Measurements from ENCODE around the gene DELE1.

Gene DELE1

DNA sequence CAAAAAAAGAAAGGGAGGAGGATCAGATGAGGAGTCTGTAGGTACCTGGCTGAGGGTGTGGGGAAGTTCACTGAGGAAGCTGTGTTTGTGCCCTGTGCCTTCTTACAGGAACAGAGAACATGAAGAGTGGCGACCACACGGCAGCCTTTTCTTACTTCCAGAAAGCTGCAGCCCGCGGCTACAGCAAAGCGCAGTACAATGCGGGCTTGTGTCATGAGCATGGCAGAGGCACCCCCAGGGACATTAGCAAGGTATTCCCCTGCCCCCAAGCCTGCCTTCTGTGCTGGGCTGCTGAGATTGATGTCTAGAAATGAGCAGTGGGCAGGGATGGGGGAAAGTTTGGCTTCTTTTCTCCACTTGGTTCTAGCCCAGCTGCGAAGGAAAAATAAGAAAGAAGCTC, 9.5 kb downstream of the DELE1 start:
- TF ChIP-seq ISL1 (CRISPR knock-in tag; IDR thresholded peaks at IDR 0.05): no peak
- TF ChIP-seq, protein P1, sequence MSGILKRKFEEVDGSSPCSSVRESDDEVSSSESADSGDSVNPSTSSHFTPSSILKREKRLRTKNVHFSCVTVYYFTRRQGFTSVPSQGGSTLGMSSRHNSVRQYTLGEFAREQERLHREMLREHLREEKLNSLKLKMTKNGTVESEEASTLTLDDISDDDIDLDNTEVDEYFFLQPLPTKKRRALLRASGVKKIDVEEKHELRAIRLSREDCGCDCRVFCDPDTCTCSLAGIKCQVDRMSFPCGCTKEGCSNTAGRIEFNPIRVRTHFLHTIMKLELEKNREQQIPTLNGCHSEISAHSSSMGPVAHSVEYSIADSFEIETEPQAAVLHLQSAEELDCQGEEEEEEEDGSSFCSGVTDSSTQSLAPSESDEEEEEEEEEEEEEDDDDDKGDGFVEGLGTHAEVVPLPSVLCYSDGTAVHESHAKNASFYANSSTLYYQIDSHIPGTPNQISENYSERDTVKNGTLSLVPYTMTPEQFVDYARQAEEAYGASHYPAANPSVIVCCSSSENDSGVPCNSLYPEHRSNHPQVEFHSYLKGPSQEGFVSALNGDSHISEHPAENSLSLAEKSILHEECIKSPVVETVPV (CRISPR knock-in tag; IDR thresholded peaks at IDR 0.05): no peak
- TF ChIP-seq ARNTL (CRISPR knock-in tag; IDR thresholded peaks at IDR 0.05; ENCODE audit: borderline replicate concordance, low read depth): no peak
- no peak for TF ChIP-seq TOX (CRISPR knock-in tag; IDR thresholded peaks at IDR 0.05; ENCODE audit: borderline replicate concordance)
- TF ChIP-seq OSR1 (CRISPR knock-in tag; IDR thresholded peaks at IDR 0.05): no peak
- TF ChIP-seq ESRRG (CRISPR knock-in tag; IDR thresholded peaks at IDR 0.05): no peak
- no peak for TF ChIP-seq SNAI2 (CRISPR knock-in tag; IDR thresholded peaks at IDR 0.05)
- no peak for TF ChIP-seq ZC3H10 (CRISPR knock-in tag; IDR thresholded peaks at IDR 0.05)
- TF ChIP-seq, protein P2, sequence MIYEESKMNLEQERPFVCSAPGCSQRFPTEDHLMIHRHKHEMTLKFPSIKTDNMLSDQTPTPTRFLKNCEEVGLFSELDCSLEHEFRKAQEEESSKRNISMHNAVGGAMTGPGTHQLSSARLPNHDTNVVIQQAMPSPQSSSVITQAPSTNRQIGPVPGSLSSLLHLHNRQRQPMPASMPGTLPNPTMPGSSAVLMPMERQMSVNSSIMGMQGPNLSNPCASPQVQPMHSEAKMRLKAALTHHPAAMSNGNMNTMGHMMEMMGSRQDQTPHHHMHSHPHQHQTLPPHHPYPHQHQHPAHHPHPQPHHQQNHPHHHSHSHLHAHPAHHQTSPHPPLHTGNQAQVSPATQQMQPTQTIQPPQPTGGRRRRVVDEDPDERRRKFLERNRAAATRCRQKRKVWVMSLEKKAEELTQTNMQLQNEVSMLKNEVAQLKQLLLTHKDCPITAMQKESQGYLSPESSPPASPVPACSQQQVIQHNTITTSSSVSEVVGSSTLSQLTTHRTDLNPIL (CRISPR knock-in tag; IDR thresholded peaks at IDR 0.05; ENCODE audit: low read depth): no peak
- no peak for TF ChIP-seq ZNF8 (CRISPR knock-in tag; IDR thresholded peaks at IDR 0.05)
- TF ChIP-seq ZNF565 (CRISPR knock-in tag; conservative IDR thresholded peaks at IDR 0.05; ENCODE audit: low read depth): no peak
- no peak for TF ChIP-seq ZNF70 (CRISPR knock-in tag; IDR thresholded peaks at IDR 0.05)
- TF ChIP-seq, protein P3, sequence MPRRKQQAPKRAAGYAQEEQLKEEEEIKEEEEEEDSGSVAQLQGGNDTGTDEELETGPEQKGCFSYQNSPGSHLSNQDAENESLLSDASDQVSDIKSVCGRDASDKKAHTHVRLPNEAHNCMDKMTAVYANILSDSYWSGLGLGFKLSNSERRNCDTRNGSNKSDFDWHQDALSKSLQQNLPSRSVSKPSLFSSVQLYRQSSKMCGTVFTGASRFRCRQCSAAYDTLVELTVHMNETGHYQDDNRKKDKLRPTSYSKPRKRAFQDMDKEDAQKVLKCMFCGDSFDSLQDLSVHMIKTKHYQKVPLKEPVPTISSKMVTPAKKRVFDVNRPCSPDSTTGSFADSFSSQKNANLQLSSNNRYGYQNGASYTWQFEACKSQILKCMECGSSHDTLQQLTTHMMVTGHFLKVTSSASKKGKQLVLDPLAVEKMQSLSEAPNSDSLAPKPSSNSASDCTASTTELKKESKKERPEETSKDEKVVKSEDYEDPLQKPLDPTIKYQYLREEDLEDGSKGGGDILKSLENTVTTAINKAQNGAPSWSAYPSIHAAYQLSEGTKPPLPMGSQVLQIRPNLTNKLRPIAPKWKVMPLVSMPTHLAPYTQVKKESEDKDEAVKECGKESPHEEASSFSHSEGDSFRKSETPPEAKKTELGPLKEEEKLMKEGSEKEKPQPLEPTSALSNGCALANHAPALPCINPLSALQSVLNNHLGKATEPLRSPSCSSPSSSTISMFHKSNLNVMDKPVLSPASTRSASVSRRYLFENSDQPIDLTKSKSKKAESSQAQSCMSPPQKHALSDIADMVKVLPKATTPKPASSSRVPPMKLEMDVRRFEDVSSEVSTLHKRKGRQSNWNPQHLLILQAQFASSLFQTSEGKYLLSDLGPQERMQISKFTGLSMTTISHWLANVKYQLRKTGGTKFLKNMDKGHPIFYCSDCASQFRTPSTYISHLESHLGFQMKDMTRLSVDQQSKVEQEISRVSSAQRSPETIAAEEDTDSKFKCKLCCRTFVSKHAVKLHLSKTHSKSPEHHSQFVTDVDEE (CRISPR knock-in tag; IDR thresholded peaks at IDR 0.05): no peak
- TF ChIP-seq GLIS3 (CRISPR knock-in tag; IDR thresholded peaks at IDR 0.05): no peak
- TF ChIP-seq ZFP3 (CRISPR knock-in tag; IDR thresholded peaks at IDR 0.05): no peak
- TF ChIP-seq PPARA (CRISPR knock-in tag; IDR thresholded peaks at IDR 0.05; ENCODE audit: borderline replicate concordance): no peak
- TF ChIP-seq RARB (CRISPR knock-in tag; IDR thresholded peaks at IDR 0.05): no peak
- TF ChIP-seq CSDC2 (CRISPR knock-in tag; IDR thresholded peaks at IDR 0.05): no peak
- TF ChIP-seq, protein P4, sequence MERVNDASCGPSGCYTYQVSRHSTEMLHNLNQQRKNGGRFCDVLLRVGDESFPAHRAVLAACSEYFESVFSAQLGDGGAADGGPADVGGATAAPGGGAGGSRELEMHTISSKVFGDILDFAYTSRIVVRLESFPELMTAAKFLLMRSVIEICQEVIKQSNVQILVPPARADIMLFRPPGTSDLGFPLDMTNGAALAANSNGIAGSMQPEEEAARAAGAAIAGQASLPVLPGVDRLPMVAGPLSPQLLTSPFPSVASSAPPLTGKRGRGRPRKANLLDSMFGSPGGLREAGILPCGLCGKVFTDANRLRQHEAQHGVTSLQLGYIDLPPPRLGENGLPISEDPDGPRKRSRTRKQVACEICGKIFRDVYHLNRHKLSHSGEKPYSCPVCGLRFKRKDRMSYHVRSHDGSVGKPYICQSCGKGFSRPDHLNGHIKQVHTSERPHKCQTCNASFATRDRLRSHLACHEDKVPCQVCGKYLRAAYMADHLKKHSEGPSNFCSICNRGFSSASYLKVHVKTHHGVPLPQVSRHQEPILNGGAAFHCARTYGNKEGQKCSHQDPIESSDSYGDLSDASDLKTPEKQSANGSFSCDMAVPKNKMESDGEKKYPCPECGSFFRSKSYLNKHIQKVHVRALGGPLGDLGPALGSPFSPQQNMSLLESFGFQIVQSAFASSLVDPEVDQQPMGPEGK (CRISPR knock-in tag; IDR thresholded peaks at IDR 0.05; ENCODE audit: borderline replicate concordance): no peak
- no peak for ATAC-seq

DNA sequence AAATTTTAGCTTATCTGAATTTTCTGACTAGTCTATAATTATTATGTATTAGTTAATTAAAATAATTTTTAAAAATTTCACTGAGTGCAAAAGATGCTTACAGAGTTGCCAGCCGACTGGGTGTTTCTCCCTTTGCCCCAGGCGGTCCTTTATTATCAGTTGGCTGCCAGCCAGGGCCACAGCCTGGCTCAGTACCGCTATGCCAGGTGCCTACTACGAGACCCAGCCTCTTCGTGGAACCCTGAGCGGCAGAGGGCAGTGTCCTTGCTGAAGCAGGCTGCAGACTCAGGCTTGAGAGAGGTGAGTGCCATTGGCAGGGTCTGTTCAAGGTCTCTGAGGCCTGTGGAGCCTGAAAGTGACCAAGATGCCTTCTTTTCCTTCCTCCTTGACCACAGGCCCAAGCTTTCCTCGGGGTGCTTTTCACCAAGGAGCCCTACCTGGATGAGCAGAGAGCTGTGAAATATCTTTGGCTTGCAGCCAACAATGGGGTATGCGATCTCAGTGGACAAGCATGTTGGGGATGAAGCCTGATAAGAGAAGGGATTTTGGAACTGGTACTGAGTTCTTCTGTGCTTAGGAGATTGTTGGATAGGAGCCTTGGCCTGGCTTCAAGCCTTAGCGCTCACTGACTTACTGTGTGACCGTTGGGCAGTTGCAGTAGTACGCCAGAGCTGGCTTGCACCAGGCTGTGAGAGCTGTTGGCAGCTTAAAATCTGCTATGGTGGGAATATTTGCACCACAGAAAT, 10.6 kb downstream of the DELE1 start:
- peak; percentile 47; the same call in 1 of the 3 replicates for ATAC-seq
- TF ChIP-seq TOX (CRISPR knock-in tag; IDR thresholded peaks at IDR 0.05; ENCODE audit: borderline replicate concordance) (no peak), RARB (CRISPR knock-in tag; IDR thresholded peaks at IDR 0.05) (no peak), ISL1 (CRISPR knock-in tag; IDR thresholded peaks at IDR 0.05) (no peak), OSR1 (CRISPR knock-in tag; IDR thresholded peaks at IDR 0.05) (no peak), ZFP30 (CRISPR knock-in tag; IDR thresholded peaks at IDR 0.05) (no peak), GLIS3 (CRISPR knock-in tag; IDR thresholded peaks at IDR 0.05) (no peak), PPARA (CRISPR knock-in tag; IDR thresholded peaks at IDR 0.05; ENCODE audit: borderline replicate concordance) (no peak), ESRRG (CRISPR knock-in tag; IDR thresholded peaks at IDR 0.05) (no peak), ZNF565 (CRISPR knock-in tag; conservative IDR thresholded peaks at IDR 0.05; ENCODE audit: low read depth) (no peak), BACH2 (CRISPR knock-in tag; IDR thresholded peaks at IDR 0.05; ENCODE audit: borderline replicate concordance) (no peak)
- TF ChIP-seq, protein P3 (CRISPR knock-in tag; IDR thresholded peaks at IDR 0.05): no peak
- TF ChIP-seq, protein P5, sequence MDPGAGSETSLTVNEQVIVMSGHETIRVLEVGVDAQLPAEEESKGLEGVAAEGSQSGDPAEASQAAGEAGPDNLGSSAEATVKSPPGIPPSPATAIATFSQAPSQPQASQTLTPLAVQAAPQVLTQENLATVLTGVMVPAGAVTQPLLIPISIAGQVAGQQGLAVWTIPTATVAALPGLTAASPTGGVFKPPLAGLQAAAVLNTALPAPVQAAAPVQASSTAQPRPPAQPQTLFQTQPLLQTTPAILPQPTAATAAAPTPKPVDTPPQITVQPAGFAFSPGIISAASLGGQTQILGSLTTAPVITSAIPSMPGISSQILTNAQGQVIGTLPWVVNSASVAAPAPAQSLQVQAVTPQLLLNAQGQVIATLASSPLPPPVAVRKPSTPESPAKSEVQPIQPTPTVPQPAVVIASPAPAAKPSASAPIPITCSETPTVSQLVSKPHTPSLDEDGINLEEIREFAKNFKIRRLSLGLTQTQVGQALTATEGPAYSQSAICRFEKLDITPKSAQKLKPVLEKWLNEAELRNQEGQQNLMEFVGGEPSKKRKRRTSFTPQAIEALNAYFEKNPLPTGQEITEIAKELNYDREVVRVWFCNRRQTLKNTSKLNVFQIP (CRISPR knock-in tag; IDR thresholded peaks at IDR 0.05; ENCODE audit: borderline replicate concordance, low read depth): no peak
- TF ChIP-seq, protein P4 (CRISPR knock-in tag; IDR thresholded peaks at IDR 0.05; ENCODE audit: borderline replicate concordance): no peak
